HEK293T (cell line): ENCODE data around the gene ARHGAP20.

Experiments
- CTCF ChIA-PET: fragments of 350-600 bp; formaldehyde crosslinking; extraction: SDS; loops from one replicate; lab custom pipeline; 2021; ENCODE audit warnings: antibody characterized with exemption, inconsistent platforms; lab: Yijun Ruan, JAX
- POLR2A ChIA-PET: fragments of 350-600 bp; formaldehyde crosslinking; extraction: SDS; loops from one replicate; lab custom pipeline; 2020; ENCODE audit warnings: antibody characterized with exemption, inconsistent platforms; lab: Yijun Ruan, JAX
- DNase-seq: peaks from one replicate; pipeline ENCODE4 v3.0.0; 2012; ENCODE audit warnings: mixed read lengths; ENCODE audit errors: extremely low spot score
- ARNT ChIP-seq: fragments of 450-650 bp; IDR thresholded peaks from 2 replicates; pipeline ENCODE4 v1.6.1; 2017; ENCODE audit warnings: mild to moderate bottlenecking
- BHLHE40 ChIP-seq: fragments of 450-650 bp; IDR thresholded peaks from 2 replicates; pipeline ENCODE4 v1.6.1; 2016; ENCODE audit warnings: mild to moderate bottlenecking, moderate library complexity, borderline replicate concordance
- CTBP1 ChIP-seq: fragments of 450-650 bp; IDR thresholded peaks from 2 replicates; pipeline ENCODE4 v1.6.1; 2016; ENCODE audit warnings: borderline replicate concordance
- ELF4 ChIP-seq: fragments of 450-650 bp; IDR thresholded peaks from 2 replicates; pipeline ENCODE4 v1.6.1; 2017; ENCODE audit warnings: antibody characterized with exemption
- FOXA1 ChIP-seq: fragments of 450-650 bp; IDR thresholded peaks from 2 replicates; pipeline ENCODE4 v1.6.1; 2016; ENCODE audit warnings: mild to moderate bottlenecking
- FOXK2 ChIP-seq: fragments of 450-650 bp; IDR thresholded peaks from 2 replicates; pipeline ENCODE4 v1.6.1; 2016; ENCODE audit warnings: mild to moderate bottlenecking
- FOXM1 ChIP-seq: fragments of 450-650 bp; IDR thresholded peaks from 2 replicates; pipeline ENCODE4 v1.6.1; 2017; ENCODE audit warnings: mild to moderate bottlenecking, borderline replicate concordance
- HDGF ChIP-seq: fragments of 450-650 bp; IDR thresholded peaks from 2 replicates; pipeline ENCODE4 v1.6.1; 2017; ENCODE audit warnings: antibody characterized with exemption, borderline replicate concordance
- L3MBTL2 ChIP-seq: fragments of 450-650 bp; conservative IDR thresholded peaks from 2 replicates; pipeline ENCODE4 v1.6.1; 2016; ENCODE audit warnings: mild to moderate bottlenecking
- LEF1 ChIP-seq: fragments of 450-650 bp; IDR thresholded peaks from 2 replicates; pipeline ENCODE4 v1.6.1; 2017; ENCODE audit warnings: mild to moderate bottlenecking, borderline replicate concordance
- NFRKB ChIP-seq: fragments of 450-650 bp; IDR thresholded peaks from 2 replicates; pipeline ENCODE4 v1.6.1; 2016; ENCODE audit warnings: mild to moderate bottlenecking, moderate library complexity
- PKNOX1 ChIP-seq: fragments of 450-650 bp; IDR thresholded peaks from 2 replicates; pipeline ENCODE4 v1.6.1; 2016
- SP1 ChIP-seq: fragments of 450-650 bp; IDR thresholded peaks from 2 replicates; pipeline ENCODE4 v1.6.1; 2017
- SUZ12 ChIP-seq: fragments of 450-650 bp; IDR thresholded peaks from 2 replicates; pipeline ENCODE4 v1.6.1; 2016; ENCODE audit warnings: mild to moderate bottlenecking
- TARDBP ChIP-seq: fragments of 450-650 bp; IDR thresholded peaks from 2 replicates; pipeline ENCODE4 v1.6.1; 2016
- ZNF384 ChIP-seq: fragments of 450-650 bp; IDR thresholded peaks from 2 replicates; pipeline ENCODE4 v1.6.1; 2016

The ARHGAP20 gene

GRCh38 chr11:110728476-110728875 is 16.2 kb upstream of the ARHGAP20 start:
- CTCF ChIA-PET = no interaction called here
- no peak for DNase-seq
- POLR2A ChIA-PET = no interaction called here
- TF ChIP-seq SUZ12 (no peak), FOXA1 (no peak), LEF1 (no peak), HDGF (no peak), TARDBP (no peak), SP1 (no peak), NFRKB (no peak), BHLHE40 (no peak), L3MBTL2 (no peak), FOXK2 (no peak), ZNF384 (no peak), ELF4 (no peak), PKNOX1 (no peak), ARNT (no peak), FOXM1 (no peak)

GRCh38 chr11:110724358-110724757 is 12.1 kb upstream of the ARHGAP20 start:
- CTCF ChIA-PET = no interaction called here

GRCh38 chr11:110720431-110721275 is 8.4 kb upstream of the ARHGAP20 start:
- DNase-seq = no peak
- POLR2A ChIA-PET = no interaction called here
- CTCF ChIA-PET = no interaction called here
- no peak for TF ChIP-seq BHLHE40
- TF ChIP-seq FOXA1 = no peak
- no peak for TF ChIP-seq LEF1
- no peak for TF ChIP-seq SUZ12
- TF ChIP-seq CTBP1 = no peak
- TF ChIP-seq SP1 = no peak
- TF ChIP-seq L3MBTL2 = no peak
- no peak for TF ChIP-seq FOXK2
- TF ChIP-seq PKNOX1 = no peak
- no peak for TF ChIP-seq ELF4

More at GRCh38 chr11:110724358-110724757, 12.1 kb upstream of the ARHGAP20 start:
- DNase-seq = no peak
- TF ChIP-seq FOXA1 (no peak), ZNF384 (no peak), TARDBP (no peak), SP1 (no peak)
- POLR2A ChIA-PET = no interaction called here

- no peak for DNase-seq
- ChIA-PET CTCF (no interaction called here), POLR2A (no interaction called here)
- TF ChIP-seq FOXM1 = no peak
- no peak for TF ChIP-seq CTBP1
- no peak for TF ChIP-seq SP1
- no peak for TF ChIP-seq BHLHE40
- TF ChIP-seq ZNF384 = no peak
- no peak for TF ChIP-seq LEF1
- TF ChIP-seq NFRKB = no peak
- no peak for TF ChIP-seq L3MBTL2
- TF ChIP-seq FOXA1 = no peak
- TF ChIP-seq PKNOX1 = no peak
- TF ChIP-seq ARNT = no peak
- TF ChIP-seq ELF4 = no peak
- TF ChIP-seq SUZ12 = no peak
- no peak for TF ChIP-seq FOXK2
Measured at GRCh38 chr11:110716361-110716760, 4.1 kb upstream of the ARHGAP20 start.

GRCh38 chr11:110715541-110715940 is 3.3 kb upstream of the ARHGAP20 start:
- no peak for DNase-seq
- no peak for TF ChIP-seq ZNF384
- TF ChIP-seq BHLHE40 = no peak
- no peak for TF ChIP-seq ELF4
- TF ChIP-seq FOXA1 = no peak
- no peak for TF ChIP-seq L3MBTL2
- no peak for TF ChIP-seq NFRKB
- no peak for TF ChIP-seq HDGF
- TF ChIP-seq PKNOX1 = no peak
- no peak for TF ChIP-seq SP1
- no peak for TF ChIP-seq TARDBP
- no peak for TF ChIP-seq LEF1
- no peak for TF ChIP-seq FOXM1
- no peak for TF ChIP-seq CTBP1
- TF ChIP-seq FOXK2 = no peak
- TF ChIP-seq ARNT = no peak
- CTCF ChIA-PET = interaction anchor here (0.5 kb wide), 1 partner anchor 252 kb away, joined by 4 read pairs; no protein-coding TSS in a partner anchor
- POLR2A ChIA-PET = no interaction called here
